Measurements from ENCODE around the gene MED31. TPM values are rescaled to one million over a fixed set of nuclear protein-coding genes. Genes with fewer than 3 reads are reported as not detected.
A peak's percentile ranks its signal among the peaks of the same experiment; 100 is the strongest.

Gene MED31
- total RNA-seq, 1 donor = 5.4 TPM

Small RNAs within 50 kb of the gene (small RNA-seq; reads per million reads assigned to genes)
- gene MIR4520-1 (not detected), gene RNA5SP435 (1.3 reads per million, percentile 45 among the genes with 10 or more reads in this experiment)

Other genes with a start within 250 kb of the MED31 start
- gene AIPL1, start 216.5 kb downstream of the MED31 start, total RNA-seq = not detected in 2 replicates
- 3.5 and 5.1 TPM in 2 replicates for gene PIMREG, start 207.2 kb downstream of the MED31 start, total RNA-seq
- gene PITPNM3, start 95.0 kb downstream of the MED31 start, total RNA-seq = 1.8 TPM in 2 replicates
- 17.0 and 23.6 TPM in 2 replicates for gene KIAA0753, start 10.9 kb downstream of the MED31 start, total RNA-seq
- gene TXNDC17, start 10.5 kb downstream of the MED31 start, total RNA-seq = 70.6 and 79.0 TPM in 2 replicates
- 0.29 and 0.72 TPM in 2 replicates for gene C17orf100, start 157 bp upstream of the MED31 start, total RNA-seq
- not detected in 2 replicates for gene SLC13A5, start 61.8 kb upstream of the MED31 start, total RNA-seq
- 36.2 and 48.5 TPM in 2 replicates for gene XAF1, start 104.4 kb upstream of the MED31 start, total RNA-seq
- gene FBXO39, start 124.6 kb upstream of the MED31 start, total RNA-seq = 0.36 and 0.59 TPM in 2 replicates
- gene TEKT1, start 180.1 kb upstream of the MED31 start, total RNA-seq = not detected in 2 replicates

All from osteoblast (primary cell).